ENCODE results near the gene ACCS.

Gene ACCS

GRCh38 chr11:44116234-44116830 lies 50.3 kb downstream of the ACCS start:
- no peak overlapping the region for H2BK15ac ChIP-seq (ENCODE audit: low read length)
- H4K91ac ChIP-seq (ENCODE audit: low read depth, low read length, poor library complexity), result no peak overlapping the region
- no peak overlapping the region for H3K23ac ChIP-seq (ENCODE audit: low read depth, low read length, poor library complexity)
- H3K4ac ChIP-seq (ENCODE audit: low read length), result no peak overlapping the region
- H3K18ac ChIP-seq (ENCODE audit: low read length), result no peak overlapping the region
- H2BK12ac ChIP-seq (ENCODE audit: low read length), result no peak overlapping the region
- H3K4me3 ChIP-seq (ENCODE audit: low read length in 2 of 2), result no peak overlapping the region
- DNase-seq (ENCODE audit: low spot score), result no peak
- WGBS, 2 donors (ENCODE audit: extremely low coverage in 2 of 2, insufficient read length in 2 of 2, insufficient replicate concordance in 1 of 2), result no CpG with 5 or more reads among the region's 3 CpGs
- no peak overlapping the region for H2BK120ac ChIP-seq (ENCODE audit: low read depth, low read length)
- no peak overlapping the region for H3K4me2 ChIP-seq (ENCODE audit: insufficient read depth, low read length, poor library complexity, severe bottlenecking)
- H3K9ac ChIP-seq (ENCODE audit: low read depth, low read length, poor library complexity), result no peak overlapping the region
- H3K9me3 ChIP-seq (replicated peaks in 1 of 2; ENCODE audit: control insufficient read depth in 2 of 2, insufficient read depth in 1 of 2, low read depth in 1 of 2, low read length in 2 of 2), result no peaks in the 10 kb centered on the region
- H3K36me3 ChIP-seq (replicated peaks in 1 of 2; ENCODE audit: control insufficient read depth in 2 of 2, insufficient read depth in 2 of 2, low read length in 2 of 2), result peaks cover 10 to 54% of the 10 kb centered on the region in 2 donors
- H3K27me3 ChIP-seq (ENCODE audit: control insufficient read depth in 3 of 3, insufficient read depth in 3 of 3, low read depth in 1 of 3, low read length in 3 of 3), result no peaks in the 10 kb centered on the region
- H3K27ac ChIP-seq (replicated peaks; ENCODE audit: low read length), result no peak overlapping the region
- no peak overlapping the region for H3K14ac ChIP-seq (ENCODE audit: low read length)
- no peak overlapping the region for H4K8ac ChIP-seq (ENCODE audit: low read depth, low read length)
- H2AK5ac ChIP-seq (ENCODE audit: low read depth, low read length), result no peak overlapping the region
- no peaks in the 10 kb centered on the region for H3K79me1 ChIP-seq (ENCODE audit: low read depth, low read length)
- no peak overlapping the region for H2BK5ac ChIP-seq (ENCODE audit: low read length)
- no peak overlapping the region for H2AFZ ChIP-seq (ENCODE audit: low read length)
- H3K4me1 ChIP-seq (ENCODE audit: control insufficient read depth in 2 of 2, insufficient read depth in 1 of 2, low read depth in 1 of 2, low read length in 2 of 2), result peaks cover 0 to 2% of the 10 kb centered on the region in 2 donors

- no peak overlapping the region for H3K4me2 ChIP-seq (ENCODE audit: insufficient read depth, low read length, poor library complexity, severe bottlenecking)
- no peak overlapping the region for H2BK12ac ChIP-seq (ENCODE audit: low read length)
- peaks cover 8 to 50% of the 10 kb centered on the region in 2 donors for H3K36me3 ChIP-seq (replicated peaks in 1 of 2; ENCODE audit: control insufficient read depth in 2 of 2, insufficient read depth in 2 of 2, low read length in 2 of 2)
- H3K9me3 ChIP-seq (replicated peaks in 1 of 2; ENCODE audit: control insufficient read depth in 2 of 2, insufficient read depth in 1 of 2, low read depth in 1 of 2, low read length in 2 of 2), result no peaks in the 10 kb centered on the region
- no peaks in the 10 kb centered on the region for H3K4me1 ChIP-seq (ENCODE audit: control insufficient read depth in 2 of 2, insufficient read depth in 1 of 2, low read depth in 1 of 2, low read length in 2 of 2)
- H3K79me1 ChIP-seq (ENCODE audit: low read depth, low read length), result no peaks in the 10 kb centered on the region
- no peak overlapping the region for H3K9ac ChIP-seq (ENCODE audit: low read depth, low read length, poor library complexity)
- H2AFZ ChIP-seq (ENCODE audit: low read length), result no peak overlapping the region
- H2BK5ac ChIP-seq (ENCODE audit: low read length), result no peak overlapping the region
- H4K91ac ChIP-seq (ENCODE audit: low read depth, low read length, poor library complexity), result no peak overlapping the region
- no peak overlapping the region for H2BK15ac ChIP-seq (ENCODE audit: low read length)
- H3K14ac ChIP-seq (ENCODE audit: low read length), result no peak overlapping the region
- no peak overlapping the region for H3K4ac ChIP-seq (ENCODE audit: low read length)
- no peak overlapping the region for H3K27ac ChIP-seq (replicated peaks; ENCODE audit: low read length)
- WGBS, 2 donors (ENCODE audit: extremely low coverage in 2 of 2, insufficient read length in 2 of 2, insufficient replicate concordance in 1 of 2), result no CpG with 5 or more reads among the region's 5 CpGs
- DNase-seq (ENCODE audit: low spot score), result no peak
- H3K23ac ChIP-seq (ENCODE audit: low read depth, low read length, poor library complexity), result no peak overlapping the region
- no peak overlapping the region for H2BK120ac ChIP-seq (ENCODE audit: low read depth, low read length)
- no peak overlapping the region for H3K18ac ChIP-seq (ENCODE audit: low read length)
- no peak overlapping the region for H4K8ac ChIP-seq (ENCODE audit: low read depth, low read length)
- H3K4me3 ChIP-seq (ENCODE audit: low read length in 2 of 2), result no peak overlapping the region
- H2AK5ac ChIP-seq (ENCODE audit: low read depth, low read length), result no peak overlapping the region
- H3K27me3 ChIP-seq (ENCODE audit: control insufficient read depth in 3 of 3, insufficient read depth in 3 of 3, low read depth in 1 of 3, low read length in 3 of 3), result no peaks in the 10 kb centered on the region
Measured at GRCh38 chr11:44120169-44120568, 54.1 kb downstream of the ACCS start.

- Histone ChIP-seq H3K23ac (ENCODE audit: low read depth, low read length, poor library complexity) (no peak overlapping the region), H3K36me3 (replicated peaks in 1 of 2; ENCODE audit: control insufficient read depth in 2 of 2, insufficient read depth in 2 of 2, low read length in 2 of 2) (peaks cover 28 to 65% of the 10 kb centered on the region in 2 donors)
Measured at GRCh38 chr11:44125598-44125997, 59.5 kb downstream of the ACCS start.

GRCh38 chr11:44126304-44126703 lies 60.2 kb downstream of the ACCS start:
- H3K4me2 ChIP-seq (ENCODE audit: insufficient read depth, low read length, poor library complexity, severe bottlenecking), result no peak overlapping the region
- H3K27me3 ChIP-seq (ENCODE audit: control insufficient read depth in 3 of 3, insufficient read depth in 3 of 3, low read depth in 1 of 3, low read length in 3 of 3), result no peaks in the 10 kb centered on the region
- peaks cover 28 to 71% of the 10 kb centered on the region in 2 donors for H3K36me3 ChIP-seq (replicated peaks in 1 of 2; ENCODE audit: control insufficient read depth in 2 of 2, insufficient read depth in 2 of 2, low read length in 2 of 2)
- no peak overlapping the region for H4K91ac ChIP-seq (ENCODE audit: low read depth, low read length, poor library complexity)
- H3K23ac ChIP-seq (ENCODE audit: low read depth, low read length, poor library complexity), result no peak overlapping the region
- no peak overlapping the region for H3K18ac ChIP-seq (ENCODE audit: low read length)
- no peak for DNase-seq (ENCODE audit: low spot score)
- no peaks in the 10 kb centered on the region for H3K79me1 ChIP-seq (ENCODE audit: low read depth, low read length)
- H3K27ac ChIP-seq (replicated peaks; ENCODE audit: low read length), result no peak overlapping the region
- no peaks in the 10 kb centered on the region for H3K9me3 ChIP-seq (replicated peaks in 1 of 2; ENCODE audit: control insufficient read depth in 2 of 2, insufficient read depth in 1 of 2, low read depth in 1 of 2, low read length in 2 of 2)
- H2AFZ ChIP-seq (ENCODE audit: low read length), result no peak overlapping the region
- H2BK15ac ChIP-seq (ENCODE audit: low read length), result no peak overlapping the region
- no peak overlapping the region for H3K9ac ChIP-seq (ENCODE audit: low read depth, low read length, poor library complexity)
- no peaks in the 10 kb centered on the region for H3K4me1 ChIP-seq (ENCODE audit: control insufficient read depth in 2 of 2, insufficient read depth in 1 of 2, low read depth in 1 of 2, low read length in 2 of 2)
- no peak overlapping the region for H3K4me3 ChIP-seq (ENCODE audit: low read length in 2 of 2)
- no peak overlapping the region for H2AK5ac ChIP-seq (ENCODE audit: low read depth, low read length)
- no peak overlapping the region for H3K14ac ChIP-seq (ENCODE audit: low read length)
- H3K4ac ChIP-seq (ENCODE audit: low read length), result no peak overlapping the region
- no CpG with 5 or more reads among the region's 2 CpGs for WGBS, 2 donors (ENCODE audit: extremely low coverage in 2 of 2, insufficient read length in 2 of 2, insufficient replicate concordance in 1 of 2)
- no peak overlapping the region for H2BK12ac ChIP-seq (ENCODE audit: low read length)
- no peak overlapping the region for H2BK120ac ChIP-seq (ENCODE audit: low read depth, low read length)
- H2BK5ac ChIP-seq (ENCODE audit: low read length), result no peak overlapping the region
- H4K8ac ChIP-seq (ENCODE audit: low read depth, low read length), result no peak overlapping the region

More at GRCh38 chr11:44125598-44125997, 59.5 kb downstream of the ACCS start:
- no peaks in the 10 kb centered on the region for H3K79me1 ChIP-seq (ENCODE audit: low read depth, low read length)
- no peak overlapping the region for H4K91ac ChIP-seq (ENCODE audit: low read depth, low read length, poor library complexity)
- H3K9ac ChIP-seq (ENCODE audit: low read depth, low read length, poor library complexity), result no peak overlapping the region
- no peak overlapping the region for H3K4me3 ChIP-seq (ENCODE audit: low read length in 2 of 2)
- no peak overlapping the region for H2AK5ac ChIP-seq (ENCODE audit: low read depth, low read length)
- no peak overlapping the region for H2BK5ac ChIP-seq (ENCODE audit: low read length)
- no peaks in the 10 kb centered on the region for H3K27me3 ChIP-seq (ENCODE audit: control insufficient read depth in 3 of 3, insufficient read depth in 3 of 3, low read depth in 1 of 3, low read length in 3 of 3)
- H3K27ac ChIP-seq (replicated peaks; ENCODE audit: low read length), result no peak overlapping the region
- H2AFZ ChIP-seq (ENCODE audit: low read length), result no peak overlapping the region
- no CpG with 5 or more reads among the region's 4 CpGs for WGBS, 2 donors (ENCODE audit: extremely low coverage in 2 of 2, insufficient read length in 2 of 2, insufficient replicate concordance in 1 of 2)
- no peak for DNase-seq (ENCODE audit: low spot score)
- H3K18ac ChIP-seq (ENCODE audit: low read length), result no peak overlapping the region
- no peak overlapping the region for H4K8ac ChIP-seq (ENCODE audit: low read depth, low read length)
- H2BK12ac ChIP-seq (ENCODE audit: low read length), result no peak overlapping the region
- no peaks in the 10 kb centered on the region for H3K9me3 ChIP-seq (replicated peaks in 1 of 2; ENCODE audit: control insufficient read depth in 2 of 2, insufficient read depth in 1 of 2, low read depth in 1 of 2, low read length in 2 of 2)
- H3K4ac ChIP-seq (ENCODE audit: low read length), result no peak overlapping the region
- no peaks in the 10 kb centered on the region for H3K4me1 ChIP-seq (ENCODE audit: control insufficient read depth in 2 of 2, insufficient read depth in 1 of 2, low read depth in 1 of 2, low read length in 2 of 2)
- H3K4me2 ChIP-seq (ENCODE audit: insufficient read depth, low read length, poor library complexity, severe bottlenecking), result no peak overlapping the region
- no peak overlapping the region for H2BK120ac ChIP-seq (ENCODE audit: low read depth, low read length)
- no peak overlapping the region for H3K14ac ChIP-seq (ENCODE audit: low read length)
- no peak overlapping the region for H2BK15ac ChIP-seq (ENCODE audit: low read length)

All from neuronal stem cell (in vitro differentiated cells).